Keratinocyte (primary cell): ENCODE data around the gene PCGF5. TPM values are rescaled to one million over a fixed set of nuclear protein-coding genes. Genes with fewer than 3 reads are reported as not detected.
A peak's percentile ranks its signal among the peaks of the same experiment; 100 is the strongest.

ENCODE experiments used
- DNase-seq: peaks from one replicate; pipeline ENCODE4 v3.0.0-alpha.2; 2011; ENCODE audit warnings: low read depth, missing footprints, low spot score
- FAIRE-seq: peaks from 2 replicates; lab custom pipeline; 2011; peaks lifted over from hg19 to GRCh38; lab: Jason Lieb, UNC
- H2AFZ ChIP-seq: 2 replicates; pipeline ENCODE4 v1.6.0; 2012; ENCODE audit warnings: low read length, control low read depth, inconsistent platforms; ENCODE audit not compliant: control insufficient read depth
- H3K27ac ChIP-seq: 2 replicates; pipeline ENCODE4 v1.5.1; 2011; ENCODE audit warnings: low read length; ENCODE audit not compliant: control insufficient read depth, insufficient read depth
- H3K27me3 ChIP-seq: 3 replicates; pipeline ENCODE4 v1.6.0; 2011; ENCODE audit warnings: low read length; ENCODE audit not compliant: control insufficient read depth, insufficient read depth; ENCODE audit errors: extremely low read depth
- H3K36me3 ChIP-seq, 2 experiments: 2 replicates in 1 of 2; 3 replicates in 1 of 2; pipeline ENCODE4 v1.5.1; 2011; ENCODE audit warnings: low read length in 2 of 2, mild to moderate bottlenecking in 1 of 2; ENCODE audit not compliant: control insufficient read depth in 2 of 2, insufficient read depth in 2 of 2; ENCODE audit errors: extremely low read depth in 1 of 2
- H3K4me1 ChIP-seq: 3 replicates; pipeline ENCODE4 v1.5.1; 2011; ENCODE audit warnings: low read length; ENCODE audit not compliant: control insufficient read depth, insufficient read depth; ENCODE audit errors: extremely low read depth
- H3K4me2 ChIP-seq: 3 replicates; pipeline ENCODE4 v1.6.0; 2011; ENCODE audit warnings: low read depth, low read length; ENCODE audit not compliant: control insufficient read depth, insufficient read depth; ENCODE audit errors: extremely low read depth
- H3K4me3 ChIP-seq, 3 experiments: fragments of 200-600 bp in 1 of 3; sonication (generic) in 1 of 3; 2 replicates in 2 of 3; 3 replicates in 1 of 3; pipeline ENCODE4 v1.5.1; 2011 to 2016; ENCODE audit warnings: low read length in 3 of 3, mild to moderate bottlenecking in 3 of 3, control low read depth in 2 of 3, inconsistent platforms in 1 of 3, low read depth in 1 of 3, mixed read lengths in 1 of 3, mixed run types in 1 of 3, moderate library complexity in 1 of 3; ENCODE audit not compliant: control insufficient read depth in 2 of 3, insufficient read depth in 2 of 3; ENCODE audit errors: extremely low read depth in 1 of 3
- H3K79me2 ChIP-seq: 2 replicates; pipeline ENCODE4 v1.6.0; 2012; ENCODE audit warnings: low read length; ENCODE audit not compliant: control insufficient read depth, insufficient read depth
- H3K9ac ChIP-seq: 3 replicates; pipeline ENCODE4 v1.6.0; 2011; ENCODE audit warnings: low read length; ENCODE audit not compliant: control insufficient read depth, insufficient read depth; ENCODE audit errors: extremely low read depth
- H3K9me1 ChIP-seq: 3 replicates; pipeline ENCODE4 v1.6.0; 2011; ENCODE audit warnings: low read length; ENCODE audit not compliant: control insufficient read depth, insufficient read depth; ENCODE audit errors: extremely low read depth
- H3K9me3 ChIP-seq: 2 replicates; pipeline ENCODE4 v1.5.1; 2012; ENCODE audit warnings: low read depth, low read length; ENCODE audit not compliant: control insufficient read depth
- H4K20me1 ChIP-seq: 3 replicates; pipeline ENCODE4 v1.6.0; 2011; ENCODE audit warnings: low read length; ENCODE audit not compliant: control insufficient read depth, insufficient read depth; ENCODE audit errors: extremely low read depth
- CTCF ChIP-seq, 3 experiments: IDR thresholded peaks in 1 of 3; conservative IDR thresholded peaks in 1 of 3; optimal IDR thresholded peaks in 1 of 3; 2 replicates in 2 of 3; 3 replicates in 1 of 3; pipeline versions ENCODE3 to v1.5.1; 2011; ENCODE audit warnings: low read length in 3 of 3, mild to moderate bottlenecking in 3 of 3, moderate library complexity in 2 of 3, control low read depth in 1 of 3, inconsistent platforms in 1 of 3; ENCODE audit not compliant: insufficient read depth in 2 of 3; ENCODE audit errors: extremely low read depth in 1 of 3
- EZH2 ChIP-seq: IDR thresholded peaks from one replicate; pipeline ENCODE4 v1.6.1; 2012; ENCODE audit warnings: inconsistent platforms, mild to moderate bottlenecking, low read length, moderate library complexity
- dilution Hi-C: fragments of 300-500 bp; cut with MboI; formaldehyde crosslinking; loops from one replicate; pipeline ENCODE4 v1.7.0; 2020; ENCODE audit warnings: low sequenced_read_pairs; ENCODE audit not compliant: extremely low pct_ligation_motif_present
- polyA plus RNA-seq, 5 experiments: library from polyadenylated mRNA; depleted of rRNA in 3 of 5; stranded (reverse) in 3 of 5; stranded (forward) in 1 of 5; unstranded in 1 of 5; fragments of >200 nt; gene quantifications; 1 replicate in 1 of 5; 2 replicates in 3 of 5; 3 replicates in 1 of 5; pipeline versions ENCODE4 v1.2.1 to v1.2.3, GENCODE V29; 2011 to 2012; ENCODE audit warnings: missing spikeins in 2 of 5, low read depth in 1 of 5, low replicate concordance in 1 of 5

Gene PCGF5
- polyA plus RNA-seq, 1 donor (not counting 4 experiments of a cell fraction or from before 2014, with no cell fraction given): 13.9 TPM

- no peaks in the 10 kb centered on the region for H3K9me3 ChIP-seq
- dilution Hi-C loops: no loop called here
- no peak for DNase-seq
- H3K79me2 ChIP-seq: no peaks in the 10 kb centered on the region
- no peaks in the 10 kb centered on the region for H3K36me3 ChIP-seq
- no peaks in the 10 kb centered on the region for H3K4me1 ChIP-seq
- H3K9ac ChIP-seq: no peak overlapping the region
- FAIRE-seq: no peak
- TF ChIP-seq EZH2 (no peak), CTCF (optimal IDR thresholded peaks at IDR 0.05 in 1 of 3, IDR thresholded peaks at IDR 0.05 in 1 of 3, conservative IDR thresholded peaks at IDR 0.05 in 1 of 3; ENCODE audit: extremely low read depth in 1 of 3, insufficient read depth in 2 of 3, low read length in 3 of 3) (no peak)
- no peak overlapping the region for H3K4me3 ChIP-seq
- H4K20me1 ChIP-seq: no peaks in the 10 kb centered on the region
- H3K4me2 ChIP-seq: no peak overlapping the region
- H3K9me1 ChIP-seq: no peaks in the 10 kb centered on the region
- H3K27me3 ChIP-seq: peaks cover 7% of the 10 kb centered on the region
- no peak overlapping the region for H2AFZ ChIP-seq
- H3K27ac ChIP-seq: no peak overlapping the region
These were observed 93.5 kb downstream of the PCGF5 start for GRCh38 chr10:91313796-91314485.

GRCh38 chr10:91316486-91316885 lies 96.0 kb downstream of the PCGF5 start:
- Histone ChIP-seq H3K9me3 (no peaks in the 10 kb centered on the region), H3K4me1 (no peaks in the 10 kb centered on the region), H3K36me3 (no peaks in the 10 kb centered on the region), H4K20me1 (no peaks in the 10 kb centered on the region), H3K4me3 (no peak overlapping the region), H3K9me1 (no peaks in the 10 kb centered on the region), H3K27ac (no peak overlapping the region), H3K9ac (no peak overlapping the region), H3K4me2 (no peak overlapping the region), H3K79me2 (no peaks in the 10 kb centered on the region), H2AFZ (no peak overlapping the region), H3K27me3 (no peaks in the 10 kb centered on the region)
- dilution Hi-C loops: no loop called here
- DNase-seq (no peak), FAIRE-seq (peak; percentile 32)
- TF ChIP-seq CTCF (optimal IDR thresholded peaks at IDR 0.05 in 1 of 3, IDR thresholded peaks at IDR 0.05 in 1 of 3, conservative IDR thresholded peaks at IDR 0.05 in 1 of 3; ENCODE audit: extremely low read depth in 1 of 3, insufficient read depth in 2 of 3, low read length in 3 of 3) (no peak), EZH2 (no peak)
